ENCODE measurements around the gene PODXL. TPM values are rescaled to one million over a fixed set of nuclear protein-coding genes. Genes with fewer than 3 reads are reported as not detected.

The PODXL gene
- total and polyA plus RNA-seq, 10 of the 15 experiments (the other 5 are each of a cell fraction or from before 2014, with no cell fraction given) = 0.04 to 1.8 (median 0.38) TPM

GRCh38 chr7:131563918-131564317 is 7.5 kb upstream of the PODXL start (continued):
- TF ChIP-seq E2F4 (IDR thresholded peaks at IDR 0.05; ENCODE audit: low read depth, low read length) (no peak), DPF2 (IDR thresholded peaks at IDR 0.05) (no peak), ATF2 (IDR thresholded peaks at IDR 0.05; ENCODE audit: low read length) (no peak), FOXK2 (IDR thresholded peaks at IDR 0.05) (no peak)

GRCh38 chr7:131562941-131563340 is 6.5 kb upstream of the PODXL start:
- H3K4me1 ChIP-seq (ENCODE audit: control insufficient read depth, insufficient read depth, low read length) = no peaks in the 10 kb centered on the region
- ChIA-PET POLR2A (no interaction called here), SMC1A (ENCODE audit: uncharacterized antibody, unreplicated experiment) (interaction anchor here (0.7 kb wide), 1 partner anchor 58 kb away, joined by 3 read pairs; no protein-coding TSS in a partner anchor), CTCF (interaction anchor here (1.1 kb wide), 1 partner anchor 17 kb away, joined by 3 read pairs; no protein-coding TSS in a partner anchor), RAD21 (ENCODE audit: unreplicated experiment) (no interaction called here)
- no peak overlapping the region for H3K27ac ChIP-seq (ENCODE audit: control insufficient read depth, insufficient read depth)
- H3K27me3 ChIP-seq (replicated peaks in 1 of 2; ENCODE audit: control insufficient read depth in 2 of 2, insufficient read depth in 2 of 2, low read length in 1 of 2) = peaks cover 1 to 8% of the 10 kb centered on the region in 2 experiments
- DNase-seq (ENCODE audit: low read depth, low spot score) (no peak), ATAC-seq (no peak), FAIRE-seq (no peak)
- H3K36me3 ChIP-seq (ENCODE audit: control insufficient read depth in 2 of 2, insufficient read depth in 2 of 2, low read length in 1 of 2) = no peaks in the 10 kb centered on the region
- TF ChIP-seq MYC (IDR thresholded peaks at IDR 0.05; ENCODE audit: insufficient read depth, insufficient read length, insufficient replicate concordance, low read length, severe bottlenecking) = no peak
- no peak for TF ChIP-seq IRF4 (IDR thresholded peaks at IDR 0.05; ENCODE audit: low read depth, low read length)
- no peak for TF ChIP-seq RUNX3 (IDR thresholded peaks at IDR 0.05; ENCODE audit: low read length)
- TF ChIP-seq NKRF (conservative IDR thresholded peaks at IDR 0.05) = no peak
- no peak overlapping the region for H3K9ac ChIP-seq (ENCODE audit: control insufficient read depth, insufficient read depth, low read length)
- BruUV-seq (replicated peaks) = no TSS peak
- no peak overlapping the region for H2AFZ ChIP-seq (ENCODE audit: control insufficient read depth, low read depth, low read length)
- H3K4me2 ChIP-seq (ENCODE audit: control insufficient read depth, insufficient read depth) = no peak overlapping the region
- in situ Hi-C loops (cut with MboI) (no loop called here), intact Hi-C loops (cut with micrococcal nuclease; ENCODE audit: unreplicated experiment) (no loop called here)
- H3K79me2 ChIP-seq (ENCODE audit: control insufficient read depth, insufficient read depth, low read length) = no peaks in the 10 kb centered on the region
- H4K20me1 ChIP-seq (ENCODE audit: control insufficient read depth, insufficient read depth) = no peaks in the 10 kb centered on the region
- H3K4me3 ChIP-seq = no peak overlapping the region
- 28% methylated on average over 2 of the region's 2 CpGs for WGBS (ENCODE audit: insufficient coverage, insufficient replicate concordance, low lambda C conversion rate, missing lambda C conversion rate)
- H3K9me3 ChIP-seq (replicated peaks; ENCODE audit: control insufficient read depth, insufficient read depth, low read length) = no peaks in the 10 kb centered on the region
